Prostate gland (tissue), 2 donors: ENCODE results near the gene KCNK13. TPM values are rescaled to one million over a fixed set of nuclear protein-coding genes. Genes with fewer than 3 reads are reported as not detected.

Source experiments
- DNase-seq: peaks from one replicate; pipeline ENCODE4 v3.0.0-alpha.2; 2019; ENCODE audit warnings: low spot score
- H3K27ac ChIP-seq, 2 donors: fragments of 200-600 bp; sonication (generic); 2 replicates each; pipeline ENCODE4 v1.5.1; 2017 to 2019
- H3K27me3 ChIP-seq: fragments of 200-600 bp; sonication (generic); replicated peaks from 2 replicates; pipeline ENCODE4 v1.5.1; 2019; ENCODE audit not compliant: insufficient read depth
- H3K36me3 ChIP-seq, 2 donors: fragments of 200-600 bp; sonication (generic); 1 replicate in 1 of 2; 2 replicates in 1 of 2; pipeline versions ENCODE4 v1.5.1 to v1.8.1; 2017 to 2019
- H3K4me1 ChIP-seq: fragments of 200-600 bp; sonication (generic); replicated peaks from 2 replicates; pipeline ENCODE4 v1.5.1; 2019
- H3K4me3 ChIP-seq, 2 donors: fragments of 200-600 bp; sonication (generic); 2 replicates each; pipeline ENCODE4 v1.5.1; 2017 to 2019
- H3K9me3 ChIP-seq: fragments of 200-600 bp; sonication (generic); 2 replicates; pipeline ENCODE4 v1.5.1; 2017
- POLR2A ChIP-seq: fragments of 450-650 bp; IDR thresholded peaks from one replicate; pipeline ENCODE4 v1.6.1; 2016; ENCODE audit warnings: antibody characterized with exemption, mild to moderate bottlenecking
- POLR2AphosphoS5 ChIP-seq: sonication (generic); formaldehyde crosslinking; IDR thresholded peaks from one replicate; pipeline ENCODE4 v1.6.1; 2017; ENCODE audit warnings: antibody characterized with exemption
- WGBS: methylation state at CpG from one replicate; pipeline ENCODE4 v1.1.5; 2018; 5-methylcytosine and 5-hydroxymethylcytosine counted together
- intact Hi-C: fragments of 100-400 bp; cut with DNase I; formaldehyde crosslinking; loops from one replicate; pipeline ENCODE4 v1.14.2; 2022
- total RNA-seq, 2 donors: library from RNA; depleted of rRNA; stranded (reverse); fragments of >200 nt; gene quantifications; one replicate each; pipeline ENCODE4 v1.1.0, GENCODE V29; 2016
- TF ChIP-seq, protein P1 (sequence below), 4 experiments: fragments of 200-600 bp in 2 of 4; fragments of 450-650 bp in 2 of 4; sonication (generic) in 2 of 4; IDR thresholded peaks; 1 replicate in 3 of 4; 2 replicates in 1 of 4; pipeline ENCODE4 v1.5.1; 2016 to 2019; ENCODE audit warnings: antibody characterized with exemption in 4 of 4, mild to moderate bottlenecking in 2 of 4, moderate library complexity in 2 of 4

The KCNK13 gene
- total RNA-seq, 2 donors from 2014 or later, result 0.09 to 36.8 TPM

- Histone ChIP-seq H3K4me1 (no peaks in the 10 kb centered on the region), H3K36me3 (no peaks in the 10 kb centered on the region), H3K27me3 (no peaks in the 10 kb centered on the region), H3K9me3 (no peaks in the 10 kb centered on the region), H3K4me3 (no peak overlapping the region), H3K27ac (no peak overlapping the region)
- TF ChIP-seq POLR2A, result no peak
- TF ChIP-seq, protein P1, sequence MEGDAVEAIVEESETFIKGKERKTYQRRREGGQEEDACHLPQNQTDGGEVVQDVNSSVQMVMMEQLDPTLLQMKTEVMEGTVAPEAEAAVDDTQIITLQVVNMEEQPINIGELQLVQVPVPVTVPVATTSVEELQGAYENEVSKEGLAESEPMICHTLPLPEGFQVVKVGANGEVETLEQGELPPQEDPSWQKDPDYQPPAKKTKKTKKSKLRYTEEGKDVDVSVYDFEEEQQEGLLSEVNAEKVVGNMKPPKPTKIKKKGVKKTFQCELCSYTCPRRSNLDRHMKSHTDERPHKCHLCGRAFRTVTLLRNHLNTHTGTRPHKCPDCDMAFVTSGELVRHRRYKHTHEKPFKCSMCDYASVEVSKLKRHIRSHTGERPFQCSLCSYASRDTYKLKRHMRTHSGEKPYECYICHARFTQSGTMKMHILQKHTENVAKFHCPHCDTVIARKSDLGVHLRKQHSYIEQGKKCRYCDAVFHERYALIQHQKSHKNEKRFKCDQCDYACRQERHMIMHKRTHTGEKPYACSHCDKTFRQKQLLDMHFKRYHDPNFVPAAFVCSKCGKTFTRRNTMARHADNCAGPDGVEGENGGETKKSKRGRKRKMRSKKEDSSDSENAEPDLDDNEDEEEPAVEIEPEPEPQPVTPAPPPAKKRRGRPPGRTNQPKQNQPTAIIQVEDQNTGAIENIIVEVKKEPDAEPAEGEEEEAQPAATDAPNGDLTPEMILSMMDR (IDR thresholded peaks at IDR 0.05), result no peak
- TF ChIP-seq POLR2AphosphoS5, result no peak
- 93% methylated on average over 3 of the region's 3 CpGs for WGBS
- DNase-seq, result no peak
- intact Hi-C loops, result no loop called here
Observed at GRCh38 chr14:90175631-90176030, 113.8 kb downstream of the KCNK13 start.

GRCh38 chr14:90177539-90178189 is 115.9 kb downstream of the KCNK13 start:
- H3K27me3 ChIP-seq, result no peaks in the 10 kb centered on the region
- no peak overlapping the region for H3K27ac ChIP-seq
- no peak for DNase-seq
- H3K4me1 ChIP-seq, result no peaks in the 10 kb centered on the region
- no peak overlapping the region for H3K4me3 ChIP-seq
- no peaks in the 10 kb centered on the region for H3K36me3 ChIP-seq
- TF ChIP-seq POLR2A, result no peak
- TF ChIP-seq, protein P1 (IDR thresholded peaks at IDR 0.05), result no peak
- no peak for TF ChIP-seq POLR2AphosphoS5
- intact Hi-C loops, result no loop called here
- 68% methylated on average over 3 of the region's 3 CpGs for WGBS
- H3K9me3 ChIP-seq, result no peaks in the 10 kb centered on the region

DNA sequence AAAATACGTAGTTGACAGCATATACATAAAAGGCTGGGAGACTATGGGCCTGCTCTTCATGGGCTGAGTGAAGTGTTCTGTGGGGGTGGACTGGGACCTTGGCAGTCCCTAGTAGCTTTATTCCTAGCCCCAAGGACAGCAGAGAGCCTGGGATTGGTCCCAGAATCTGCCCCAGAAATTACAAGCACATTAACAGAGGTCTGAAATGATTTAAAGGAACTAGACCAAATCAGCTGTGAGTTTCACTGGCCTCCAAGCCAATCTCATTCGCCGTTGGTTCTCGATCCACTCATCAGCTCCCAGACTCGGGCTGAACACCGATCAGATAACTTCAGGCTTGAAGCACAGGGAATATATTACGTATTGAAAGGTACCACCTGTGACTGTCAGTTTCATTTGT is 117.6 kb downstream of the KCNK13 start:
- Histone ChIP-seq H3K9me3 (no peaks in the 10 kb centered on the region), H3K4me3 (no peak overlapping the region), H3K36me3 (no peaks in the 10 kb centered on the region), H3K27me3 (no peaks in the 10 kb centered on the region), H3K4me1 (no peaks in the 10 kb centered on the region), H3K27ac (no peak overlapping the region)
- TF ChIP-seq POLR2AphosphoS5 (no peak), POLR2A (no peak)
- TF ChIP-seq, protein P1 (IDR thresholded peaks at IDR 0.05), result no peak
- no peak for DNase-seq
- 54% methylated on average over 7 of the region's 7 CpGs for WGBS
- intact Hi-C loops, result no loop called here

- 55% methylated on average over 4 of the region's 4 CpGs for WGBS
- DNase-seq, result no peak
- Histone ChIP-seq H3K36me3 (no peaks in the 10 kb centered on the region), H3K9me3 (no peaks in the 10 kb centered on the region), H3K4me1 (no peaks in the 10 kb centered on the region), H3K27ac (no peak overlapping the region), H3K4me3 (no peak overlapping the region), H3K27me3 (no peaks in the 10 kb centered on the region)
- intact Hi-C loops, result no loop called here
- no peak for TF ChIP-seq POLR2A
- TF ChIP-seq POLR2AphosphoS5, result no peak
- TF ChIP-seq, protein P1 (IDR thresholded peaks at IDR 0.05), result no peak
Observed at GRCh38 chr14:90179809-90180779, 118.3 kb downstream of the KCNK13 start.
